Keratinocyte (primary cell): ENCODE data around the gene KRTAP2-1.

Experiments used
- CTCF ChIP-seq, 3 experiments: IDR thresholded peaks in 1 of 3; conservative IDR thresholded peaks in 1 of 3; optimal IDR thresholded peaks in 1 of 3; 2 replicates in 2 of 3; 3 replicates in 1 of 3; pipeline versions ENCODE3 to v1.5.1; 2011; ENCODE audit warnings: low read length in 3 of 3, mild to moderate bottlenecking in 3 of 3, moderate library complexity in 2 of 3, control low read depth in 1 of 3, inconsistent platforms in 1 of 3; ENCODE audit not compliant: insufficient read depth in 2 of 3; ENCODE audit errors: extremely low read depth in 1 of 3
- EZH2 ChIP-seq: IDR thresholded peaks from one replicate; pipeline ENCODE4 v1.6.1; 2012; ENCODE audit warnings: inconsistent platforms, mild to moderate bottlenecking, low read length, moderate library complexity

GRCh38 chr17:41012326-41013120, 34.6 kb downstream of the KRTAP2-1 start:
- no peak for TF ChIP-seq CTCF (optimal IDR thresholded peaks at IDR 0.05 in 1 of 3, IDR thresholded peaks at IDR 0.05 in 1 of 3, conservative IDR thresholded peaks at IDR 0.05 in 1 of 3; ENCODE audit: extremely low read depth in 1 of 3, insufficient read depth in 2 of 3, low read length in 3 of 3)
- no peak for TF ChIP-seq EZH2
